ENCODE results near the gene CLSTN1.
A peak's percentile ranks its signal among the peaks of the same experiment; 100 is the strongest.
"Not testable (repeated sequence)": the region's sequence is repeated elsewhere in the genome, so short reads cannot be mapped to it uniquely, and the experiment has no call there.

Gene CLSTN1

GRCh38 chr1:9728451-9729295 lies 95.1 kb downstream of the CLSTN1 start:
- DNase-seq, result no peak

- no peak for DNase-seq
Measured at GRCh38 chr1:9726905-9727595, 96.7 kb downstream of the CLSTN1 start.

- no peak for DNase-seq
Measured at GRCh38 chr1:9726406-9726805, 97.4 kb downstream of the CLSTN1 start.

GRCh38 chr1:9724706-9725476 lies 98.9 kb downstream of the CLSTN1 start:
- peak; percentile 20 for DNase-seq

GRCh38 chr1:9723926-9724325 lies 99.8 kb downstream of the CLSTN1 start:
- DNase-seq, result no peak

- DNase-seq, result no peak
Measured at GRCh38 chr1:9723068-9723805, 100.5 kb downstream of the CLSTN1 start.

GRCh38 chr1:9722378-9722749 lies 101.4 kb downstream of the CLSTN1 start:
- DNase-seq, result no peak

- DNase-seq, result no peak
Measured at GRCh38 chr1:9721606-9722377, 102.0 kb downstream of the CLSTN1 start.

- no peak for DNase-seq
Measured at GRCh38 chr1:9720785-9721605, 102.8 kb downstream of the CLSTN1 start.

GRCh38 chr1:9719978-9720722 lies 103.6 kb downstream of the CLSTN1 start:
- DNase-seq, result no peak

- no peak for DNase-seq
Measured at GRCh38 chr1:9718006-9718680, 105.6 kb downstream of the CLSTN1 start.

GRCh38 chr1:9717193-9718005 lies 106.4 kb downstream of the CLSTN1 start:
- no peak for DNase-seq

GRCh38 chr1:9716404-9717192 lies 107.2 kb downstream of the CLSTN1 start:
- no peak for DNase-seq

GRCh38 chr1:9715536-9716226 lies 108.1 kb downstream of the CLSTN1 start:
- no peak for DNase-seq

GRCh38 chr1:9714257-9714718 lies 109.5 kb downstream of the CLSTN1 start:
- DNase-seq, result no peak

GRCh38 chr1:9712767-9713166 lies 111.0 kb downstream of the CLSTN1 start:
- not testable (repeated sequence) for DNase-seq

GRCh38 chr1:9711466-9712020 lies 112.2 kb downstream of the CLSTN1 start:
- DNase-seq, result no peak
